Measurements from ENCODE around the gene EVA1A. TPM values are rescaled to one million over a fixed set of nuclear protein-coding genes. Genes with fewer than 3 reads are reported as not detected.

Gene EVA1A
- total RNA-seq, 5 donors from 2014 or later (not counting 1 experiment from before 2014, with no cell fraction given), result 0.62 TPM; not detected in 4

DNA sequence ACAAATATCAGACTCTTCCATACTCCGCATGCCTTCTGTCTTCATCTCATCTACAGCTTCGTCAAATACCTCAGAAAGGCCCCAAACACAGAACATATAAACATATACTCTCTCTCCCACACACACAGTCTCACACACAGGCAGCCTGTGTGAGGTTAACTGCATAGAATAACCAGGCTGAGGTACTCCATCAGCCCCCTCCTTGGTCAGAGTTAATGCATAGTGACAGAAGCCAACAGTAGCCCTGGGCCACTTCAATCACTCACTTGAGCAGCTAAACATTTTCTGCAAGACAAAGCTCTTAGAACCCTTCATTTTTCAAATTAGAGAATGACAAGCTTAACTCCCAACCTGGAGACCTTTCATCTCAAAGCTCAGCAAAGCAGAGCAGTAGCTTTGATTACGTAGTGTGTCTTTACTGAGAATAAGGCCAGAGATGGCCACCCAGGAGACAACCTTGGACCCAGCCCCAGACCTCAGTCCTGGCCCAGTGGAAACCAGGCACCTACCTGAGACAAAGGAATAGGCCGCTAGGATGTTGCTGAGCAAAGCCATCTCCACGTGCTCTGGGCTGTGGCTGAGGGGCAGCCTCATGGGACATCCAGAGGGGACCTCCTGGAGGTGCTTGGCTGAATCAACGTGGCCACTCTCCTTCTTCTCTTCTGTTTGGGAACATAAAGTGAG lies 43.0 kb downstream of the EVA1A start:
- DNase-seq (no peak), ATAC-seq (replicated peaks in 1 of 4) (no peak)
- Mint-ChIP-seq H3K27ac (no peak overlapping the region), H3K36me3 (no peaks in the 10 kb centered on the region), H3K4me3 (no peak overlapping the region), H3K9me3 (peaks cover 3 to 11% (median 4%) of the 10 kb centered on the region in 3 donors), H3K4me1 (no peaks in the 10 kb centered on the region), H3K27me3 (peaks cover 5 to 9% of the 10 kb centered on the region in 2 donors)
- Histone ChIP-seq H3K27ac (ENCODE audit: low read length) (no peak overlapping the region), H3K36me3 (ENCODE audit: control insufficient read depth in 2 of 2, extremely low read depth in 1 of 2, insufficient read depth in 1 of 2, low read length in 1 of 2) (no peaks in the 10 kb centered on the region), H3K4me3 (ENCODE audit: control insufficient read depth in 1 of 2, extremely low read depth in 1 of 2, low read length in 1 of 2) (no peak overlapping the region), H3K4me1 (ENCODE audit: control insufficient read depth in 1 of 2, extremely low read depth in 1 of 2, insufficient read depth in 2 of 2, low read length in 2 of 2) (no peaks in the 10 kb centered on the region), H3K9me3 (peaks cover 2% of the 10 kb centered on the region), H3K27me3 (replicated peaks in 1 of 2; ENCODE audit: control insufficient read depth in 2 of 2, extremely low read depth in 1 of 2, insufficient read depth in 2 of 2, low read length in 1 of 2) (peaks cover 0 to 12% of the 10 kb centered on the region in 2 experiments)
- WGBS (ENCODE audit: insufficient coverage), result 64% methylated on average over 4 of the region's 6 CpGs
- POLR2A ChIA-PET, result no interaction called here
- CTCF ChIA-PET, result no interaction called here

GRCh38 chr2:75516378-75517360 lies 44.1 kb downstream of the EVA1A start:
- ATAC-seq (replicated peaks in 1 of 4), result no peak
- H3K9me3 ChIP-seq, result peaks cover 5% of the 10 kb centered on the region
- no peak for DNase-seq
- no peak overlapping the region for H3K27ac Mint-ChIP-seq
- no peak overlapping the region for H3K4me3 Mint-ChIP-seq
- no peaks in the 10 kb centered on the region for H3K36me3 Mint-ChIP-seq
- H3K36me3 ChIP-seq (ENCODE audit: control insufficient read depth in 2 of 2, extremely low read depth in 1 of 2, insufficient read depth in 1 of 2, low read length in 1 of 2), result no peaks in the 10 kb centered on the region
- CTCF ChIA-PET, result interaction anchor here in 1 of 2 donors (0.5 kb wide), 1 partner anchor 17 kb away, joined by 3 read pairs; no protein-coding TSS in a partner anchor
- H3K27me3 ChIP-seq (replicated peaks in 1 of 2; ENCODE audit: control insufficient read depth in 2 of 2, extremely low read depth in 1 of 2, insufficient read depth in 2 of 2, low read length in 1 of 2), result peaks cover 0 to 12% of the 10 kb centered on the region in 2 experiments
- H3K9me3 Mint-ChIP-seq, result peaks cover 4 to 22% (median 9%) of the 10 kb centered on the region in 3 donors
- no peak overlapping the region for H3K4me3 ChIP-seq (ENCODE audit: control insufficient read depth in 1 of 2, extremely low read depth in 1 of 2, low read length in 1 of 2)
- 64% methylated on average over 3 of the region's 8 CpGs for WGBS (ENCODE audit: insufficient coverage)
- H3K4me1 ChIP-seq (ENCODE audit: control insufficient read depth in 1 of 2, extremely low read depth in 1 of 2, insufficient read depth in 2 of 2, low read length in 2 of 2), result no peaks in the 10 kb centered on the region
- no peak overlapping the region for H3K27ac ChIP-seq (ENCODE audit: low read length)
- peaks cover 5 to 9% of the 10 kb centered on the region in 2 donors for H3K27me3 Mint-ChIP-seq
- POLR2A ChIA-PET, result no interaction called here
- H3K4me1 Mint-ChIP-seq, result no peaks in the 10 kb centered on the region

- Histone ChIP-seq H3K4me1 (ENCODE audit: control insufficient read depth in 1 of 2, extremely low read depth in 1 of 2, insufficient read depth in 2 of 2, low read length in 2 of 2) (no peaks in the 10 kb centered on the region), H3K27ac (ENCODE audit: low read length) (no peak overlapping the region), H3K9me3 (peaks cover 5% of the 10 kb centered on the region), H3K4me3 (ENCODE audit: control insufficient read depth in 1 of 2, extremely low read depth in 1 of 2, low read length in 1 of 2) (no peak overlapping the region), H3K27me3 (replicated peaks in 1 of 2; ENCODE audit: control insufficient read depth in 2 of 2, extremely low read depth in 1 of 2, insufficient read depth in 2 of 2, low read length in 1 of 2) (peaks cover 0 to 12% of the 10 kb centered on the region in 2 experiments), H3K36me3 (ENCODE audit: control insufficient read depth in 2 of 2, extremely low read depth in 1 of 2, insufficient read depth in 1 of 2, low read length in 1 of 2) (no peaks in the 10 kb centered on the region)
- Mint-ChIP-seq H3K9me3 (peaks cover 4 to 23% (median 9%) of the 10 kb centered on the region in 3 donors), H3K36me3 (no peaks in the 10 kb centered on the region), H3K27ac (no peak overlapping the region), H3K4me3 (no peak overlapping the region), H3K4me1 (no peaks in the 10 kb centered on the region), H3K27me3 (peaks cover 5 to 9% of the 10 kb centered on the region in 2 donors)
- WGBS (ENCODE audit: insufficient coverage), result 100% methylated on average over 1 of the region's 7 CpGs
- ATAC-seq (replicated peaks in 1 of 4), result no peak
- no peak for DNase-seq
- CTCF ChIA-PET, result no interaction called here
- POLR2A ChIA-PET, result no interaction called here
Observed at GRCh38 chr2:75515584-75516368, 45.0 kb downstream of the EVA1A start.

DNA sequence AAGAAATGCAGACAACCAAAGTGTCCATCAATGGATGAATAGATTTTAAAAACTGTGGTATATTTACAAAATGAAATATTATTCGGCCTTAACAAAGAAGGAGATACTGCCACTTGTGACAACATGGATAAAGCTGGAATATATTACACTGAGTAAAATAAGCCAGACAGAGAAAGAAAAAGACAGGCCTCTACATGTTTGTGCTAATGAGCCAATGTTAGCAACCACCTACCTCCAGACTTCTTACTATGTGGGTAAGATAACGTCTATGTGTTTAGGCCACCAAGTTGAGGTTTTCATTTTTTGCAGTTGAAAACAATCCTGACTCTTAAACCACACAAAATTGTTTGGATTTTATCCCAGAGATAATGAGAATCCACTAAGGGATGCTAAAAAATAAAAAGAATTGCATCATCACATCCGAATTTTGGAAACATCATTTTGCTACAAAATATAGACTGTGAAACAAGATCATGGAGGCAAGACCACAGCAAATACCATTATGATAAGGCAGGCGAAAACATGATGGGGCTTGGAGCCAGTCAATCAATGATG lies 47.0 kb downstream of the EVA1A start:
- no peak overlapping the region for H3K27ac Mint-ChIP-seq
- DNase-seq (no peak), ATAC-seq (replicated peaks in 1 of 4) (no peak)
- Histone ChIP-seq H3K36me3 (ENCODE audit: control insufficient read depth in 2 of 2, extremely low read depth in 1 of 2, insufficient read depth in 1 of 2, low read length in 1 of 2) (no peaks in the 10 kb centered on the region), H3K27me3 (replicated peaks in 1 of 2; ENCODE audit: control insufficient read depth in 2 of 2, extremely low read depth in 1 of 2, insufficient read depth in 2 of 2, low read length in 1 of 2) (peaks cover 0 to 8% of the 10 kb centered on the region in 2 experiments), H3K4me1 (ENCODE audit: control insufficient read depth in 1 of 2, extremely low read depth in 1 of 2, insufficient read depth in 2 of 2, low read length in 2 of 2) (no peaks in the 10 kb centered on the region), H3K9me3 (peaks cover 8% of the 10 kb centered on the region), H3K27ac (ENCODE audit: low read length) (no peak overlapping the region), H3K4me3 (ENCODE audit: control insufficient read depth in 1 of 2, extremely low read depth in 1 of 2, low read length in 1 of 2) (no peak overlapping the region)
- POLR2A ChIA-PET, result no interaction called here
- CTCF ChIA-PET, result no interaction called here
- H3K4me1 Mint-ChIP-seq, result no peaks in the 10 kb centered on the region
- peaks cover 7 to 25% (median 11%) of the 10 kb centered on the region in 3 donors for H3K9me3 Mint-ChIP-seq
- H3K36me3 Mint-ChIP-seq, result no peaks in the 10 kb centered on the region
- H3K27me3 Mint-ChIP-seq, result peaks cover 4 to 5% of the 10 kb centered on the region in 2 donors
- H3K4me3 Mint-ChIP-seq, result no peak overlapping the region
- WGBS (ENCODE audit: insufficient coverage), result no CpG with 5 or more reads among the region's 4 CpGs

GRCh38 chr2:75512455-75513212 lies 48.1 kb downstream of the EVA1A start:
- CTCF ChIA-PET, result no interaction called here
- H3K27ac ChIP-seq (ENCODE audit: low read length), result no peak overlapping the region
- no peaks in the 10 kb centered on the region for H3K36me3 ChIP-seq (ENCODE audit: control insufficient read depth in 2 of 2, extremely low read depth in 1 of 2, insufficient read depth in 1 of 2, low read length in 1 of 2)
- H3K27me3 Mint-ChIP-seq, result peaks cover 0 to 2% of the 10 kb centered on the region in 2 donors
- DNase-seq (no peak), ATAC-seq (replicated peaks in 1 of 4) (no peak)
- H3K36me3 Mint-ChIP-seq, result no peaks in the 10 kb centered on the region
- H3K4me3 Mint-ChIP-seq, result no peak overlapping the region
- POLR2A ChIA-PET, result no interaction called here
- H3K9me3 Mint-ChIP-seq, result peaks cover 8 to 28% (median 16%) of the 10 kb centered on the region in 3 donors
- no peak overlapping the region for H3K27ac Mint-ChIP-seq
- H3K4me1 Mint-ChIP-seq, result no peaks in the 10 kb centered on the region
- no peaks in the 10 kb centered on the region for H3K4me1 ChIP-seq (ENCODE audit: control insufficient read depth in 1 of 2, extremely low read depth in 1 of 2, insufficient read depth in 2 of 2, low read length in 2 of 2)
- H3K4me3 ChIP-seq (ENCODE audit: control insufficient read depth in 1 of 2, extremely low read depth in 1 of 2, low read length in 1 of 2), result no peak overlapping the region
- peaks cover 8% of the 10 kb centered on the region for H3K9me3 ChIP-seq
- no peaks in the 10 kb centered on the region for H3K27me3 ChIP-seq (replicated peaks in 1 of 2; ENCODE audit: control insufficient read depth in 2 of 2, extremely low read depth in 1 of 2, insufficient read depth in 2 of 2, low read length in 1 of 2)

All from T-cell (primary cell).